NCI-H2171 treated with DMSO at 0.1 percent for 48 hours (cell line): Measurements from ENCODE around the gene NETO2.
"Not testable (repeated sequence)": the region's sequence is repeated elsewhere in the genome, so short reads cannot be mapped to it uniquely, and the experiment has no call there.

Source experiments
- DNase-seq: peaks from one replicate; lab custom pipeline; 2025; lab: John Stamatoyannopoulos, UW

The NETO2 gene

GRCh38 chr16:47143677-47144558 is at the start of gene NETO2:
NETO2 (minus strand) TSS chr16:47143945; CDS start chr16:47143612, 333 bp downstream.
- peak; percentile 61 for DNase-seq

- no peak for DNase-seq
Measured at GRCh38 chr16:47182318-47182717, 38.6 kb upstream of the NETO2 start.

DNA sequence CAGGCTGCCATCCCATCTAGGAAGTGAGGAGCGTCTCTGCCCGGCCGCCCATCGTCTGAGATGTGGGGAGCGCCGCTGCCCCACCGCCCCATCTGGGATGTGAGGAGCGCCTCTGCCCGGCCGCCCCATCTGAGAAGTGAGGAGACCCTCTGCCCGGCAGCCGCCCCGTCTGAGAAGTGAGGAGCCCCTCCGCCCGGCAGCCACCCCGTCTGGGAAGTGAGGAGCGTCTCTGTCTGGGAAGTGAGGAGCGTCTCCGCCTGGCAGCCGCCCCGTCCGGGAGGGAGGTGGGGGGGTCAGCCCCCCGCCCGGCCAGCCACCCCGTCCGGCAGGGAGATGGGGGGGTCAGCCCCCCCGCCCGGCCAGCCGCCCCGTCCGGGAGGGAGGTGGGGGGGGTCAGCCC is 37.3 kb upstream of the NETO2 start:
- not testable (repeated sequence) for DNase-seq

- DNase-seq, result peak; percentile 4
Measured at GRCh38 chr16:47180073-47180472, 36.3 kb upstream of the NETO2 start.

DNA sequence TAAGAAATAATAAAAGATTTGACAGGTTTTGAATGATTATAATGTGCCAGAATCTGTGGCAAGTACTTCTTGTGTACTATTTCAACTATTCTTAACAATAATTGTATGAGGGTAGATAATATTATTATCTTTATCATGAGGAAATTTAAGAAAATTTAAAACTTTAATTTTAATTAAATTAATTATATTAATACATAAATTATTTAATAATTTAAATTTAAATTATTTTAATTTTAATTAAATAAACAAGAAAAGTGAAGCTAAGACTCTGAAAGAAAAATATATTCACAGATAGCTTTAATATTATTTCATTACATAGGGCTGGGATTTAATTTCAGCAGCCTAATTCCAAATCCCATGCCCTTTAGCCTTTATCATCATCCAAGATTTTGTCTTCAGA is 31.4 kb upstream of the NETO2 start:
- no peak for DNase-seq

- DNase-seq, result no peak
Measured at GRCh38 chr16:47162670-47163420, 19.1 kb upstream of the NETO2 start.

DNA sequence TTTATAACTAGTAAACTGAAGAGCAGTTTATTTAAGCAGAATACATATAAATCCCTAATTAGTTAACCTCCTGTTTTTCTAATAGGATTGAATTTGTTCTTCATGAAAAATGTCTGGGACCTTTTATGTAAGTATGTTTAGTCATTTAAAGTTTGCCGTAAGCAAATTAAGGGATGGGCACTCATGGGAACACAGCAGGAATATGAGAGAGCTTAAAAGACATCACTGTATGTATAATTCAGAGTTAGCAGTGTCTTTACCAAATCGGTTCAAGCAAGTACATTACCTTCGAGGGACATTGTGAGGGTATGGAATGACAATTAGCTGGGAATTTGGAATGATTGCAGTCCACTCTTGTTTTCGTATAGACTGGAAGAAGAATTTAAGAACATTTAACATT is 17.7 kb upstream of the NETO2 start:
- DNase-seq, result no peak

DNA sequence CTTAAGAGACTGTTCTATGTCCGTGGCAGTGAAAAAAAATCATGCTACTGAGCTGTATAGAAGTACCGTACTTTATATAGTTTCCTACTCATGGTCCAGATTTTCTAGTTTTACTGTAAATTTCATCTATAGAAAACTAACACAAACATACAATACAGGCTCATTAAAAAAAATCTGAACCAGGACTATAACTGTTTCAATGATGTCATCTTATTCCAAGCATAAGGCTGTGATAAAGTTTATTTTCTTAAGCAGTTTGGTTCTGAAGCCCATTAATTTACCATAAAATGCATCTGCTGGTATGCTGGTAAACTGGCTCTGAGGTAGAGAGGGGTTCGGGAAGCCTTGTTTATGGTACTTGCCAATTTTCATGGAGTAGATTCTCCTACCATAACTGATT is 16.7 kb upstream of the NETO2 start:
- DNase-seq, result no peak

- no peak for DNase-seq
Measured at GRCh38 chr16:47158992-47159391, 15.2 kb upstream of the NETO2 start.

GRCh38 chr16:47156680-47157215 is 13.0 kb upstream of the NETO2 start:
- no peak for DNase-seq

GRCh38 chr16:47152501-47152900 is 8.8 kb upstream of the NETO2 start:
- not testable (repeated sequence) for DNase-seq

DNA sequence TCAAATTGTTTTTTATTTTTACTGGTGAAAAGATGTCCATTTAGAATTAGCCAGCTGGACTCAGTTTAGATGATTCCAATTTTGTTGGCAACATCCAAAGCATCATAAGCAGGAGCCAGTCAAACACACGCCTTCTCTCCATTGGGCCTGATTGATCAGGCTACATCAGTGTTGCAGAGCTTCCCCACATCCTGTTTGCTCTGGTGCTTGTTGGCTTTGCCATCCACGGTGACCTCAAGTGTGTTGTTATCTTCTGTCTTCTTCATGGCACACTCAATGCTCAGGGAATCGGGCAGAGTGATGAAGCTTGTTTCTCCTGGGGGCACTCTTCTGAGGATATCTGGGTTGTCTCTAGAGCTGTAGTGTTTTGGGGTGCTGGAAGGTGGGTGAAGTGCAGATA is 6.3 kb upstream of the NETO2 start:
- DNase-seq, result no peak

- DNase-seq, result no peak
Measured at GRCh38 chr16:47144559-47144877, 773 bp upstream of the NETO2 start.

DNA sequence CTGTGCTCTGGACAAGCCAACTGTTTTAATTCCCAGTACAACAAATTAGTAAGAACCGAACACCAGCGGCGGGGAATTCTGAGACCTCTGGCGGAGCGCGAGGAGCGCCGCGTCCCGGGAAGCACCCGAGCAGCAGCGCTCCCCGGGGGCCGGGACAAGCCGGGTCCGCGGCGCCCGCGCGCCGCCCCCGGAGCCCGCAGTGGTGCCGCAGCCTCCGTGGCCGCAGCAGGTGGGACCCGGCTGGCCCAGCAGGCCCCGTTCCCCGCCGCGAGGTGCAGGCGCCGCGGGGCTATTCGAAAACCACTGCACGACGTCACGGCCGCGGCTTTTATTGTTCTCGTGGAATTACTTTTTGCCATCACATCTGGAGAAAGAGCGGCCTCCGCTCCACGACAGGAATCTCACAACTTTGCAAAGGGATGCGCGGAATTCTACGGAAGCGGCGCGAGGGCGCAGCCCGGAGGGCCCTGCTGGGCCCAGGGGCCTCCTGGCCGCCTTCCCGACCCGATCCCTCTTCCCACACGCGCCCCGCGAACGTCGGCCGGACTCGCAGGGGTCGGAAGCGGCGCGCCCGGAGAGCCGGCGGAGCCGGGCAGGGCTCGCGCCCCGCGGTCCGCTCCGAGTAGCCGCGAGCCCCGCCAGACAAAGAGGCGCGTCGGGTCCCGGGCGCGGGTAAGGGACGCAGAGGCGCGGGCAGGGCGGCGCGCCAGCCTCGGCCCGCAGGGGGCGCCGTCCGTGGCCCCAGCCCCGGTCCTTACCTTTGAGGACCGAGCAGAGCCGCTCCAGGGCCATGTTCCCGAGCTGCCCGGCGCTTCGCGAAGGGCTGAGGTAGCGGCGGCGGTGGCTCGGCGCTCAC is 696 bp downstream of the NETO2 start:
- peak; percentile 67 for DNase-seq

DNA sequence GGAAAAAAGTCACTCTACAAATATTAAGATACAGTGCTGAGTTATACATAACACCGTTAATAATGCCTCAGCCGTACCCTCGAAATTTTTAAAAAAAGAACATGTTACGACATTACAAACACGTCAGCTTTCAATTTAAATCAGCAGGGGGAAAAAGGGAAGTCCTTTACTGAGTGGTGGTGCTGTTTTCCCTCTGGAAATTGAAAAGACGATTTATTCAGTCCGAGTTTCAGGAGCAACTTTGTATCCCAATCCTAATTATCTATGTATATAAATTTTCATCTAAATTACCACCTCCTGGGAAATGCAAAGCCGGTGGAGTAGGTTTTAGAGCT is 1.3 kb downstream of the NETO2 start:
- peak; percentile 58 for DNase-seq

DNA sequence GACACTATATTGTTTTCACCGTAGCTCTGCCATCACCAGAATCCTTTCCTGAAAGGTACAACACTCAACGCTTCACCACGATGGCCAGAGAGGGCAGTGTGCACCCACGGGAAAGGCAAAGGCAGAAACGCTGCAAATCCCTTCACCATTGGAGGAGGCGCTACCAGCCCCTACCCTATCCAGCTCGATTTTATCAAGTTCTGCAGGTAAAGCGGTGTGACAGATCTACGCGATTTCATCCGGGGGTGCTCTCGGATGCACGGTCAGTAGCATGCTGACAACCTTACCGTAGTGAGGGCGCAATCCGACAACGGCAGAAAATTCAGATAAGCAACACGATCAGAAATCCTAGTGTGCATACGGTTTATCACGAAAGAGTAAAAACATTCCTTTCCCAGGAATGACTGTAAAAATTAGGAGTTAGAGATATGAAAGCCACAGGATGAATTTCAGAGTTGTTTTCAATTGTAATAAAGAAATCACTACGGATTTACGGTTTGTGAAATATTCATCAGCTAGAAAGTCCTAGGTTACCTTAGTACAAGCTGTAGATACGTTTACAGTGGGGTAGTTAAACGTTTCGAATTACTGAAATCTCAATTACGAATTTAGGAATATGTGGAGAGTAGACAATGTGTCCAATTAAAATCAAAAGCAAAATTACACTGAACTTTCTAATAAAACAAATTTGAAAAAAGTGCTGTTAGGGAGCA is 1.8 kb downstream of the NETO2 start:
- DNase-seq, result peak; percentile 91

DNA sequence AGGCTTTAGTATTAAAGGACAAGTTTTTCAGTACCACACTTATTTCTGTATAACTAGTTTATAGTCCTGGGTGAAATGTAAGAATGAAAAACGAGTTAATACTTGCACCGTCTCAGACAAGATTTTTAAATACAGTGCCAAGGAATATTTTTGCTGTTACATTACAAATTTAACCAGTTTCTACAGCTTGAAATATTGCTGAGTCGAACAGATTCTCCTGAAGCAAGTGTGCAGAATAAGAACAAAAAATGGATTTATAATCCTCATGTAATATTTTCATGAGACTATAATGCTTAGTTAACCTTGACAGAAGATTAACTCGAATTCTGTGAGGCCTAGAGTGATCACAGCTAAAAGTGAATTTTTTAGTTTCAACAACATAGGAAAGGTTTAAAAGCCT is 3.1 kb downstream of the NETO2 start:
- DNase-seq, result no peak

DNA sequence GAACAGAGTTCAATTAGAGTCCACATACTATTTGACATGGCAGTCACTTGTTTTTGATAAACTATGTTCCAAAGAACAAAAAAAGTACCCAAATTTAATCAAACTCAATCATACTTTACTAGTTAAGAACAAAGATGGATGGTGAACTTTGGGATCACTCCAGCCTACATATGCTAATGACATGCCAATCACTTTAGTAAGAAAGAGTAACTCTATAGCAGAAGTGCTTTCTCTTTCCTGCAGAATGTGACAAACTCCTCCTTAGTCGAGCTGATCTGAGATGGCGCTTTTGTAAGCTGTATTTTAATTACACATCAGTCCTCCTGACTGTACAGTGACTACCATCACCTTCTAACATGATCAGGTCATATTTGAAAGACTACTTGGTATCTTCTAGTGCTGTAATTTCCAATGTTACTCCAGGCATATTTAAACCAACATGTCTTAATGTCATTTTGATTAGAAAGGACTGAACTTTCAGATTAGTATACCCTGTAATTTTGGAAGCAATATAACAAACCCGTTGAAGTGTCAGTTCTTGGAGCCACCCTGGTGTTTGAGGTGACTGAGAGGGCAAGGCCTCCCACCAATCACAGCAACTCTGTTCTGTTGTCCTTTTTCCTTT is 4.1 kb downstream of the NETO2 start:
- DNase-seq, result no peak

- DNase-seq, result not testable (repeated sequence)
Measured at GRCh38 chr16:47137925-47138324, 5.8 kb downstream of the NETO2 start.

GRCh38 chr16:47136099-47136842 is 7.5 kb downstream of the NETO2 start:
- DNase-seq, result no peak
